A549 treated with ZK216348 at 1 μM for 4 hours (cell line): ENCODE data around the gene DDI2. TPM values are rescaled to one million over a fixed set of nuclear protein-coding genes. Genes with fewer than 3 reads are reported as not detected.

Source experiments
- total RNA-seq: library from RNA; stranded (reverse); fragments of 200-300 nt; extraction: Qiagen RNA extraction; gene quantifications from 5 replicates; pipeline ENCODE4 v1.2.3, GENCODE V29; 2022; ENCODE audit warnings: low read depth

The DDI2 gene
- total RNA-seq, result 6.5 to 10.5 TPM (median 8.6 TPM) in 5 replicates

GRCh38 chr1:15617173-15618076, at the start of gene DDI2:
Gene DDI2 (plus strand): TSS chr1:15617458. CDS start chr1:15617671, 213 bp downstream.

GRCh38 chr1:15584489-15585363, 32.5 kb upstream of the DDI2 start, which contains the start of gene AGMAT:
Gene AGMAT (minus strand): TSS chr1:15585051. CDS start chr1:15584967, 84 bp downstream.

GRCh38 chr1:15684042-15684461, 66.8 kb downstream of the DDI2 start, which contains the start of gene PLEKHM2:
Gene PLEKHM2 (plus strand): TSS chr1:15684320. CDS start chr1:15684559, 239 bp downstream.

Other genes with a start within 250 kb of the DDI2 start
- gene EFHD2, start 207.6 kb upstream of the DDI2 start, total RNA-seq, result 143 to 291 TPM (median 261 TPM) in 5 replicates
- 0.67 to 1.8 TPM (median 0.94 TPM) in 5 replicates for gene CTRC, start 179.0 kb upstream of the DDI2 start, total RNA-seq
- gene CELA2A, start 160.7 kb upstream of the DDI2 start, total RNA-seq, result not detected in 5 replicates
- not detected in 5 replicates for gene CELA2B, start 141.4 kb upstream of the DDI2 start, total RNA-seq
- gene CASP9, start 93.2 kb upstream of the DDI2 start, total RNA-seq, result 4.1 to 6.9 TPM (median 6.1 TPM) in 5 replicates
- 3.9 to 5.6 TPM (median 4.0 TPM) in 5 replicates for gene DNAJC16, start 90.6 kb upstream of the DDI2 start, total RNA-seq
- gene AGMAT, start 32.4 kb upstream of the DDI2 start, total RNA-seq, result 4.5 to 8.1 TPM (median 7.6 TPM) in 5 replicates
- 16.2 to 30.5 TPM (median 26.7 TPM) in 5 replicates for gene PLEKHM2, start 66.9 kb downstream of the DDI2 start, total RNA-seq
- 0.12 to 0.48 TPM (median 0.28 TPM) in 5 replicates for gene SLC25A34, start 118.8 kb downstream of the DDI2 start, total RNA-seq
- gene TMEM82, start 125.0 kb downstream of the DDI2 start, total RNA-seq, result not detected in 5 replicates
- 21.1 to 38.6 TPM (median 30.3 TPM) in 5 replicates for gene FBLIM1, start 141.3 kb downstream of the DDI2 start, total RNA-seq
- 6.1 to 15.5 TPM (median 7.8 TPM) in 5 replicates for gene UQCRHL, start 190.2 kb downstream of the DDI2 start, total RNA-seq
- gene SPEN, start 230.2 kb downstream of the DDI2 start, total RNA-seq, result 34.9 to 48.0 TPM (median 44.8 TPM) in 5 replicates